Peyer's patch (tissue), 4 donors: ENCODE measurements around the gene BRD3.
"Not testable (repeated sequence)": the region's sequence is repeated elsewhere in the genome, so short reads cannot be mapped to it uniquely, and the experiment has no call there.

Experiments used
- CTCF ChIP-seq, 6 experiments: fragments of 450-650 bp in 4 of 6; fragments of 200-600 bp in 2 of 6; sonication (generic) in 1 of 6; IDR thresholded peaks; one replicate each; pipeline ENCODE4 v1.5.1; 2017 to 2019; ENCODE audit warnings: antibody characterized with exemption in 6 of 6, mild to moderate bottlenecking in 3 of 6, moderate library complexity in 1 of 6
- POLR2A ChIP-seq, 2 donors: fragments of 450-650 bp; IDR thresholded peaks; one replicate each; pipeline ENCODE4 v1.5.1; 2017; ENCODE audit warnings: antibody characterized with exemption in 2 of 2, mild to moderate bottlenecking in 2 of 2, moderate library complexity in 2 of 2

- not testable (repeated sequence) for TF ChIP-seq CTCF, POLR2A (IDR thresholded peaks at IDR 0.05)
These were observed 4.9 kb upstream of the BRD3 start for GRCh38 chr9:134072683-134073082.
